Measurements from ENCODE around the gene ZNF862.

DNA sequence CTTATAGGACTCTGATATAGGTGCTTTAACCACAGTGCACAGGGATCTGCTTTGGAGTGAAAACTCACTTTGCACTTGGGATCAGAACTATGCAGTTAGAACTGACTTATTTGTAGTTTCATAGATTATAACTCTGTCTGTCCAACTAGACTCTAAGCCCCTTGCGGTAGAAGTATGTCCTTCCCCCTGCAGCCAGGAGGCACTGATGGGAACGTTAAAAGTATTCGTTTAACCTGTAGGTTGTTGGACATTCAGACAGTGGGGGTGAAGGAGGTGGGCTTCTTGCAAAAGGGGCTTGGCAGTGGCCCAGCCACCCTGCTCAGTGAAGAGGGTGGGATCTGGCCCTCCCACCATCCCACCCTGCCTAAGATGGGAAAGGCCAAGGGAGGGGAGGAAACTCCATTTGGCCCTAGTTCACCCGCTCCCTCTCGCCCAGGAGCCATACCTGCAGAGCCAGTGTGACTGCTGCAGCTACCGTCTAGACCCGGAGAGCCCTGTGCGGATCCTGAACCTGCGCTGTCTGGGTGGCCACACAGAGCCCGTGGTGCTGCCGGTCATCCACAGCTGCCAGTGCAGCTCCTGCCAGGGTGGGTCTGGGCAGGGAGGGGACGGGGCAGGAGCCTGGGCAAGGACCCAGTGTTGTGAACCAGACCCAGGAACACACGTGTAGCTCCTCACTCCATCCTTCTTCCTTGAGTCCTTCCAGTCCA lies 5.7 kb upstream of the ZNF862 start:
- TF ChIP-seq, protein P1, sequence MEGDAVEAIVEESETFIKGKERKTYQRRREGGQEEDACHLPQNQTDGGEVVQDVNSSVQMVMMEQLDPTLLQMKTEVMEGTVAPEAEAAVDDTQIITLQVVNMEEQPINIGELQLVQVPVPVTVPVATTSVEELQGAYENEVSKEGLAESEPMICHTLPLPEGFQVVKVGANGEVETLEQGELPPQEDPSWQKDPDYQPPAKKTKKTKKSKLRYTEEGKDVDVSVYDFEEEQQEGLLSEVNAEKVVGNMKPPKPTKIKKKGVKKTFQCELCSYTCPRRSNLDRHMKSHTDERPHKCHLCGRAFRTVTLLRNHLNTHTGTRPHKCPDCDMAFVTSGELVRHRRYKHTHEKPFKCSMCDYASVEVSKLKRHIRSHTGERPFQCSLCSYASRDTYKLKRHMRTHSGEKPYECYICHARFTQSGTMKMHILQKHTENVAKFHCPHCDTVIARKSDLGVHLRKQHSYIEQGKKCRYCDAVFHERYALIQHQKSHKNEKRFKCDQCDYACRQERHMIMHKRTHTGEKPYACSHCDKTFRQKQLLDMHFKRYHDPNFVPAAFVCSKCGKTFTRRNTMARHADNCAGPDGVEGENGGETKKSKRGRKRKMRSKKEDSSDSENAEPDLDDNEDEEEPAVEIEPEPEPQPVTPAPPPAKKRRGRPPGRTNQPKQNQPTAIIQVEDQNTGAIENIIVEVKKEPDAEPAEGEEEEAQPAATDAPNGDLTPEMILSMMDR (conservative IDR thresholded peaks at IDR 0.05; ENCODE audit: low read length): no peak
- no peak for TF ChIP-seq EZH2phosphoT487 (IDR thresholded peaks at IDR 0.05; ENCODE audit: borderline replicate concordance, low read depth, low read length)
